OCI-LY7 (cell line): ENCODE measurements around the gene ATG10. TPM values are rescaled to one million over a fixed set of nuclear protein-coding genes. Genes with fewer than 3 reads are reported as not detected.
"Not testable (repeated sequence)": the region's sequence is repeated elsewhere in the genome, so short reads cannot be mapped to it uniquely, and the experiment has no call there.

ENCODE experiments used
- BruUV-seq: library from RNA; stranded (reverse); fragments of 400-500 nt; replicated peaks from 2 replicates; lab custom pipeline; 2021; lab: Mats Ljungman, UMichigan
- CTCF ChIA-PET: fragments of 300-600 bp; sonication (Branson Sonifier 250); formaldehyde crosslinking; loops from one replicate; lab custom pipeline; 2022; ENCODE audit warnings: antibody characterized with exemption; ENCODE audit not compliant: unreplicated experiment; lab: Charles Lee
- POLR2A ChIA-PET: fragments of 300-600 bp; sonication (Branson Sonifier 250); formaldehyde crosslinking; loops from one replicate; lab custom pipeline; 2022; ENCODE audit warnings: antibody characterized with exemption; lab: Charles Lee
- DNase-seq: peaks from one replicate; pipeline ENCODE4 v3.0.0-alpha.2; 2015; ENCODE audit warnings: low spot score
- H2AFZ ChIP-seq: fragments of 200-600 bp; sonication (generic), shearing (Covaris generic); 2 replicates; pipeline ENCODE4 v1.6.1; 2014; ENCODE audit warnings: mild to moderate bottlenecking, antibody characterized with exemption, low read length, moderate library complexity
- H3K27ac ChIP-seq: fragments of 200-600 bp; sonication (generic); 2 replicates; pipeline ENCODE4 v1.5.1; 2014; ENCODE audit warnings: mixed run types, low read depth, mild to moderate bottlenecking, moderate library complexity, low read length, inconsistent platforms; ENCODE audit not compliant: poor library complexity, severe bottlenecking
- H3K36me3 ChIP-seq: fragments of 200-600 bp; sonication (generic); 2 replicates; pipeline ENCODE4 v1.6.1; 2014; ENCODE audit warnings: mild to moderate bottlenecking, antibody characterized with exemption, low read length, moderate library complexity, mixed read lengths; ENCODE audit not compliant: insufficient read depth
- H3K4me1 ChIP-seq: fragments of 200-600 bp; sonication (generic); 2 replicates; pipeline ENCODE4 v1.5.1; 2014; ENCODE audit warnings: mild to moderate bottlenecking, low read length; ENCODE audit not compliant: insufficient read depth, poor library complexity, severe bottlenecking
- H3K4me2 ChIP-seq: fragments of 200-600 bp; sonication (generic); 2 replicates; pipeline ENCODE4 v1.6.1; 2014; ENCODE audit warnings: mild to moderate bottlenecking, low read length
- H3K4me3 ChIP-seq: fragments of 200-600 bp; sonication (generic); 2 replicates; pipeline ENCODE4 v1.5.1; 2014; ENCODE audit warnings: mild to moderate bottlenecking, low read depth, low read length; ENCODE audit not compliant: poor library complexity, severe bottlenecking
- H3K79me2 ChIP-seq: fragments of 200-600 bp; sonication (generic); 2 replicates; pipeline ENCODE4 v1.6.1; 2016; ENCODE audit warnings: low read depth, mild to moderate bottlenecking, low read length, moderate library complexity, mixed read lengths; ENCODE audit not compliant: insufficient read depth
- H3K9me2 ChIP-seq: fragments of 200-600 bp; sonication (generic); 2 replicates; pipeline ENCODE4 v1.6.1; 2016; ENCODE audit warnings: mild to moderate bottlenecking, low read length, mixed read lengths; ENCODE audit not compliant: insufficient read depth
- H3K9me3 ChIP-seq: fragments of 200-600 bp; sonication (generic); 2 replicates; pipeline ENCODE4 v1.6.1; 2014; ENCODE audit warnings: mild to moderate bottlenecking, mixed run types, low read length, mixed read lengths
- H4K20me1 ChIP-seq: fragments of 200-600 bp; sonication (generic); 2 replicates; pipeline ENCODE4 v1.6.1; 2014; ENCODE audit warnings: mild to moderate bottlenecking, antibody characterized with exemption, low read length, moderate library complexity, mixed read lengths; ENCODE audit not compliant: insufficient read depth
- EZH2phosphoT487 ChIP-seq: fragments of 200-600 bp; sonication (generic); IDR thresholded peaks from 2 replicates; pipeline ENCODE4 v1.6.1; 2018; ENCODE audit warnings: low read depth, borderline replicate concordance, mild to moderate bottlenecking, mixed run types, antibody characterized with exemption, low read length, moderate library complexity, mixed read lengths
- intact Hi-C: fragments of 100-400 bp; cut with micrococcal nuclease; formaldehyde crosslinking; loops from one replicate; pipeline ENCODE4 v1.10.0; 2022; ENCODE audit not compliant: unreplicated experiment
- total RNA-seq, 2 experiments: library from RNA; depleted of rRNA in 1 of 2; stranded (reverse); fragments of >200 nt in 1 of 2; shearing (Covaris generic) in 1 of 2; gene quantifications; 2 replicates each; pipeline ENCODE4 v1.2.3, GENCODE V29; 2014 to 2022
- TF ChIP-seq, protein P1 (sequence below): fragments of 200-600 bp; sonication (generic); conservative IDR thresholded peaks from 2 replicates; pipeline ENCODE4 v1.5.1; 2014; ENCODE audit warnings: mild to moderate bottlenecking, antibody characterized with exemption, low read length, moderate library complexity, mixed read lengths

Gene ATG10
- total RNA-seq, 2 experiments from 2014 or later = 5.4 to 14.8 TPM

DNA sequence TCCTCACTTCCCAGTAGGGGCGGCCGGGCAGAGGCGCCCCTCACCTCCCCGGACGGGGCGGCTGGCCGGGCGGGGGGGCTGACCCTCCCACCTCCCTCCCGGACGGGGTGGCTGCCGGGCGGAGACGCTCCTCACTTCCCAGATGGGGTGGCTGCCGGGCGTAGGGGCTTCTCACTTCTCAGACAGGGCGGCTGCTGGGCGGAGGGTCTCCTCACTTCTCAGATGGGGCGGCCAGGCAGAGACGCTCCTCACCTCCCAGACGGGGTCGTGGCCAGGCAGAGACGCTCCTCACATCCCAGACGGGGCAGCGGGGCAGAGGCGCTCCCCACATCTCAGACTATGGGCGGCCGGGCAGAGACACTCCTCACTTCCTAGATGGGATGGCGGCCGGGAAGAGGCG is 11.7 kb downstream of the ATG10 start:
- H3K79me2 ChIP-seq, CTCF ChIA-PET, H2AFZ ChIP-seq, H3K27ac ChIP-seq, H3K4me3 ChIP-seq, DNase-seq, H3K4me1 ChIP-seq, H3K4me2 ChIP-seq, H3K9me3 ChIP-seq, intact Hi-C loops, H3K9me2 ChIP-seq, BruUV-seq, H3K36me3 ChIP-seq, POLR2A ChIA-PET, H4K20me1 ChIP-seq: not testable (repeated sequence)

DNA sequence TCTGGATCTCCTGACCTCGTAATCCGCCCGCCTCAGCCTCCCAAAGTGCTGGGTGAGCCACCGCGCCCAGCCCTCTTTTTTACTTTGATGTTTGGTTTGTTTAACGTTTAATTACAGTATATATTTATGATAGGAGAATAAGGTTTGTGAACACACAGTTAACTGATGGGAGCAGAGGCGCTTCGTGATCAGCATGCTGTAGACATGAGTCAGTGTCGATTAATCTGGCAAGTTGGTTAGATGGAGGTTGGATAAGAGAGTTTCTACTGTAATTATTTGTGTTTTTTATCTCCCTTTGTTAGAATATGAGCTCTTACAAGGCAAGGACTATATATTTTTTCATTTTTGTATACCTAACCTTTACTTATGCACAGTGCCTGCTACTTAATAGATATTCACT is 14.3 kb downstream of the ATG10 start:
- Histone ChIP-seq H3K4me1 (no peaks in the 10 kb centered on the region), H3K4me3 (no peak overlapping the region), H3K9me3 (no peaks in the 10 kb centered on the region), H3K9me2 (no peaks in the 10 kb centered on the region), H3K27ac (no peak overlapping the region), H3K79me2 (no peaks in the 10 kb centered on the region), H4K20me1 (no peaks in the 10 kb centered on the region), H3K36me3 (peaks cover 4% of the 10 kb centered on the region), H3K4me2 (no peak overlapping the region), H2AFZ (no peak overlapping the region)
- ChIA-PET POLR2A (interaction anchor here (1.4 kb wide), 1 partner anchor 12 kb away, joined by 4 read pairs; no protein-coding TSS in a partner anchor), CTCF (no interaction called here)
- no peak for DNase-seq
- TF ChIP-seq EZH2phosphoT487 = no peak
- TF ChIP-seq, protein P1, sequence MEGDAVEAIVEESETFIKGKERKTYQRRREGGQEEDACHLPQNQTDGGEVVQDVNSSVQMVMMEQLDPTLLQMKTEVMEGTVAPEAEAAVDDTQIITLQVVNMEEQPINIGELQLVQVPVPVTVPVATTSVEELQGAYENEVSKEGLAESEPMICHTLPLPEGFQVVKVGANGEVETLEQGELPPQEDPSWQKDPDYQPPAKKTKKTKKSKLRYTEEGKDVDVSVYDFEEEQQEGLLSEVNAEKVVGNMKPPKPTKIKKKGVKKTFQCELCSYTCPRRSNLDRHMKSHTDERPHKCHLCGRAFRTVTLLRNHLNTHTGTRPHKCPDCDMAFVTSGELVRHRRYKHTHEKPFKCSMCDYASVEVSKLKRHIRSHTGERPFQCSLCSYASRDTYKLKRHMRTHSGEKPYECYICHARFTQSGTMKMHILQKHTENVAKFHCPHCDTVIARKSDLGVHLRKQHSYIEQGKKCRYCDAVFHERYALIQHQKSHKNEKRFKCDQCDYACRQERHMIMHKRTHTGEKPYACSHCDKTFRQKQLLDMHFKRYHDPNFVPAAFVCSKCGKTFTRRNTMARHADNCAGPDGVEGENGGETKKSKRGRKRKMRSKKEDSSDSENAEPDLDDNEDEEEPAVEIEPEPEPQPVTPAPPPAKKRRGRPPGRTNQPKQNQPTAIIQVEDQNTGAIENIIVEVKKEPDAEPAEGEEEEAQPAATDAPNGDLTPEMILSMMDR = no peak
- BruUV-seq = no TSS peak
- intact Hi-C loops = no loop called here

DNA sequence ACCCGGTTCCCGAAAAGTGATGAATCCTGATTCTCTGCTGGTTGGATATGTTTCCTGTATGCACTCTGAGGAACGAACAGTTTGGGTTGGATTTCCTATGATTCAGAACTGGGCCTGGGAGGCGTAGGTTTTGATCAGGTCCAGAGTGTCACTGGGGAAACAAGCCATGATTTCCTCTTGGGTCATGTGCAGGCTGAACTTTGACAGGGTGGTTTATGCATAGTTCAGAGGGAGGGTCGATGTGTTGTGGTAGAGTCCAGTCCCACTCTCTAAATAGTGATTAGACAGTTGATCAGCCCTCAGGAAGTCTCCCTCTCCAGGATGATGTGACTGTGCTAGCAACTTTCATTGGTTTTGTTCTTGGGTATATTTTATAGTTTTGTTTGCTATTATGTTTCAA is 17.4 kb downstream of the ATG10 start:
- Histone ChIP-seq H3K4me2 (no peak overlapping the region), H3K27ac (no peak overlapping the region), H3K9me3 (no peaks in the 10 kb centered on the region), H3K4me1 (no peaks in the 10 kb centered on the region), H3K36me3 (no peaks in the 10 kb centered on the region), H3K79me2 (no peaks in the 10 kb centered on the region), H3K9me2 (no peaks in the 10 kb centered on the region), H3K4me3 (no peak overlapping the region), H4K20me1 (no peaks in the 10 kb centered on the region), H2AFZ (no peak overlapping the region)
- TF ChIP-seq EZH2phosphoT487 = no peak
- TF ChIP-seq, protein P1 = no peak
- ChIA-PET CTCF (no interaction called here), POLR2A (interaction anchor here (0.6 kb wide), 2 partner anchors 9 to 181 kb away, joined by 3 to 5 read pairs; no protein-coding TSS in a partner anchor)
- DNase-seq = no peak
- intact Hi-C loops = no loop called here
- BruUV-seq = no TSS peak
